Activated naive CD8-positive, alpha-beta T cell treated with anti-CD3 and anti-CD28 coated beads, Interleukin-2, amount 50 U/mL, for 16 hours (primary cell): ENCODE results near the gene MTMR10.

Experiments used
- DNase-seq: peaks from one replicate; pipeline ENCODE4 v3.0.0-alpha.2; 2020; ENCODE audit warnings: low read depth, low spot score

MTMR10 gene, protein sequence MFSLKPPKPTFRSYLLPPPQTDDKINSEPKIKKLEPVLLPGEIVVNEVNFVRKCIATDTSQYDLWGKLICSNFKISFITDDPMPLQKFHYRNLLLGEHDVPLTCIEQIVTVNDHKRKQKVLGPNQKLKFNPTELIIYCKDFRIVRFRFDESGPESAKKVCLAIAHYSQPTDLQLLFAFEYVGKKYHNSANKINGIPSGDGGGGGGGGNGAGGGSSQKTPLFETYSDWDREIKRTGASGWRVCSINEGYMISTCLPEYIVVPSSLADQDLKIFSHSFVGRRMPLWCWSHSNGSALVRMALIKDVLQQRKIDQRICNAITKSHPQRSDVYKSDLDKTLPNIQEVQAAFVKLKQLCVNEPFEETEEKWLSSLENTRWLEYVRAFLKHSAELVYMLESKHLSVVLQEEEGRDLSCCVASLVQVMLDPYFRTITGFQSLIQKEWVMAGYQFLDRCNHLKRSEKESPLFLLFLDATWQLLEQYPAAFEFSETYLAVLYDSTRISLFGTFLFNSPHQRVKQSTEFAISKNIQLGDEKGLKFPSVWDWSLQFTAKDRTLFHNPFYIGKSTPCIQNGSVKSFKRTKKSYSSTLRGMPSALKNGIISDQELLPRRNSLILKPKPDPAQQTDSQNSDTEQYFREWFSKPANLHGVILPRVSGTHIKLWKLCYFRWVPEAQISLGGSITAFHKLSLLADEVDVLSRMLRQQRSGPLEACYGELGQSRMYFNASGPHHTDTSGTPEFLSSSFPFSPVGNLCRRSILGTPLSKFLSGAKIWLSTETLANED

DNA sequence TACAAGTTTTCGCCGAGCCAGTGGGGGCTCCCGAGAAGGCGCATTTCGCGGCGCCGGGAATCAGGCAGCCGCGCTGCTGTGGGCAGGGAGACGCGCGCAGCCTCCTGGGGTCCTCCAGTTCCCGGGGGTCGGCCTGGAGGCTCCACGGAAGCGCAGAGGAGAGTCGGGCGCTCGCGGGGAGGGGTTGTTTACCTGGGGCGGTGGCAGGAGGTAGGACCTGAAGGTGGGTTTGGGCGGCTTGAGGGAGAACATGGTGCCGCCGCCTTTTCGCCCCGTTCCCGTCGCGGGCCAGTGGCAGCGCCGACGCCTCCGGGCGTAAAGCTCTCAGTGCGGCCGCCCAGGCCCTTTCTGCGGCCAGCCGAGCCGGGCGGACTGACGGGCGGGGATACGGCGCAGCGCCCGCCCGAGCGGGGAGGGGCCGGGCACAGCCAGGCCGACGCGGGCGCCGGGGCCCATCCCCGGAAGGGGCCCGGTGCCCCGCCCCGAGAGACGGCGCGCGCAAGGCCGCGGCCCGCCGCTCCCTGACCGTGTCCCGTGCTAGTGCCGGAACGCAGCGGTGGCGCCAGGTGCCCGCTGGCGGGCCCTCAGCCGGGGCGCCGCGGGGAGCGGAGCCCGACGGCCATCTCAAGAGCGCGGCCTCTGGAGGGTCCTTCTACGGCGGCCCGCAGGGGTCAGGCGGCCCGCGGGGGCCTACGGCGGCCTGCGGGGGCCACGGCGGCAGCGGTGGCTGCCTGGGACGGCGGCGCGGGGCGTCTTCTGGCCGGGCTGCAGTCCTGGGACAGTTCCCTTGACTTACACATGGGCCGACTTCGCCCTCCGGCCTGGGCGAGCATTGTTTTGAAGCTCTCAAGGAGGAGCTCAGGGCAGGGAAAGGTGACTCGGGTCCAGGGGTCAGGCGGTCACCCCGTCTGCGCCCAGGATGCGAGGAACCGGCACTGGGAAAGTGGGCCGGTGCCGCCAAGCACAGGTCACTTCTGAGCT, at the start of gene MTMR10:
Gene MTMR10 (minus strand): TSS at position 374 of the 981 bp plus-strand sequence. CDS start 122 bp downstream, at position 252.
- peak; percentile 27 for DNase-seq

DNA sequence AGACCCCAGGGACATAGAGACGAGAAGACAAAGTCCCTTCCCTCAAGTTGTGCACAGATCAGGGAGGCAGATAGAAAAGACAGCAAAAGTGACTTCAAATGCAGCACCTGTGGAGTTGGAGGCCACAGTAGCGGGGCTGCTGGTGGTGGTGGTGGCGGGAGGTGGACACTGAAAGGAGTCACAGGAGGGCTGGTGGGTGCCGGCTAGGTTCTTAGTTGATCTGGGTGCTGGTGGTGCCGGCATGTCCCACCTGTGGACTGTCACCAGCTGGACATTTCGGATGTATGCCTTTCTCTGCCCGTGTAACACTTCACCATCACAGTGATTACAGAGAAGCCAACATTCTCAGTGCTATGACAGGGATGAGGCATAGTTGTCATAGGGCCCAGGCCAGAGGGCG, 49.2 kb upstream of the MTMR10 start:
- no peak for DNase-seq

DNA sequence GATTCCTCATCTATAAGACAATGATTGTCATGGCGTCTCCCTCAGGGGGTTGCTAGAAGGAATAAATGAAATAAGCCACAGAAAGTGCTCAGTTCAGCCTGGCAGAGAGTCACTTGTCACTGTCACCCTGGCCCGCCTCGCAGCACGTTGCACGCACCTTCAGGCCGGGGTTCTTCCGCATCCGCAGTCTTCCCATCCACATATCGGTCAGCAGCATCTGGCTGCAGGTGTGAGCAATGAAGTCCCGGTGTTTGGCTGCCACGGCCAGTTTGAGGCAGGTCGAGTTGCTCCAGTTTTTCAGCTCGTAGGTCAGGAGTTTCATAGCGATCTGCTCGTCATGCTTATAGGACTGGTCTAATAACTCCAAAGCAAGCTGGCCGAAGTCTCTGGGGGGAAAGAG, 48.5 kb upstream of the MTMR10 start:
- DNase-seq, result no peak

DNA sequence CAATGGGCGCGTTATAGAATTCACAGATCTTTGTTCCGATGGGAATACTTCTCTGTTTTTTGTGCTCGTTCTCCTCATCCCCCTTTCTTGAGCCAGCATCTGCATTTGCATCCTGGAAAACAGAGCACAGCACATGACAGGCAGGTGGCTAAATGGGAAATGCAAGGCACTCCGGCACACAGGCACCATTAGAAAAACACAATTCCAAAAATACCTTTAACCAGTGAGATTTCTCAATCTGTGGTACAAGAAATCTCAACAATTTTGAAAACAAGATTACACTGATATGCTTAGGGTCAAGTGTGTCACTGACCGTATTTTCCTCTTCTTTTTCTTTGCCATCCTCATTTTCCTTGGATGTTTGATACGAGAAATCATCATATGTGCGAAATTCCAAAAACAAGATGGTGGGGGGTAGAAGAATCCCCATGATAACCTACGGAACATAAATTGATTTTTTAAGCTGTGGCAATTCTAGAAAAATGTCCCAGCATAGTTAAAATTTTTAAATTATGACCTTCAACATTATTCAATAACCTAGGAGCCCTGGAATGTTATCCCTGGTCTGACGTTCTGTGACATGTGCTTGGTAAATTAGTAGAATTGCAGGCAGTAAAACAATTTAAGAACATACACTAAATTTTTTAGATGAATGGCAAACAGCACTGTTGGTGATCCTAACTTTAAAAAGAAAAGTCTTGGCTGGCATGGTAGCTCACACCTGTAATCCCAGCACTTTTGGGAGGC, 46.5 kb upstream of the MTMR10 start:
- DNase-seq, result no peak

DNA sequence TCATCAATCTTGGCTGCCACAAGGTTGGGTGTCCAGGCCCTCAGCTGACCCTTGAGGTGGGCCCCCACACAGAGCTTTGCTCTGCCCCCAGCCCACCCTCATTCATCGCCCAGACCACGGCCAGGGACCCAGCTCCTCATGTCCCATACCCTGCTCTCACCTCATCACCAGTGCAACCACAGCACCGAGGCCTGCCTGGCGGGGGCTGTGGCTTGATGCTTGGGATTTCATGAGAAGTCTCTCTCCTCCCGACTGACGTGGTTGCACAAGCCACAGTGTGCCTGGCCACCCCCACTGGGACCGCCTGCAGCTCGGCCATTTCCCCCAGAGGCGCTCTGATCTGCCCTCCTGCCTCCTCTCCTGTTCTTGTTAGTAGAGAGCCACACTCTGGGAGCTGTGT, 45.4 kb upstream of the MTMR10 start:
- no peak for DNase-seq

DNA sequence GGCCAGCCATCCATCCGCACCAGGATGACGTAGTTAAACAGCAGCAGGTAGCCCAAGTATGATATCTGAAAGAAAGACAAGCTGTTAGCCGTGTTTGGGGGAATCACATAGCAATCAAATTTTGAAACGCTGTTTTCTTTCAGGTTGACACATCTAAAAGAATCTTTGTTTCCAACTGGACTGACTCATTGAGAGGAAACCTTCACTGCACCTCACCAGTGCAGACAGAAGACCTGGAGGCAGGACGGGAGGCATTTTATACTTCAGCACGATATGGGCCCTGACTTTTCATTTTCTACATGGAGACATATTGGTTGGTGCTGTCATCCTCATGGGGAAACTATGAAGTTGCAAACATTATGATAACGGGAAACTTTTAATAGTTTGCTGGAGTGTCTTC, 44.2 kb upstream of the MTMR10 start:
- DNase-seq, result no peak

DNA sequence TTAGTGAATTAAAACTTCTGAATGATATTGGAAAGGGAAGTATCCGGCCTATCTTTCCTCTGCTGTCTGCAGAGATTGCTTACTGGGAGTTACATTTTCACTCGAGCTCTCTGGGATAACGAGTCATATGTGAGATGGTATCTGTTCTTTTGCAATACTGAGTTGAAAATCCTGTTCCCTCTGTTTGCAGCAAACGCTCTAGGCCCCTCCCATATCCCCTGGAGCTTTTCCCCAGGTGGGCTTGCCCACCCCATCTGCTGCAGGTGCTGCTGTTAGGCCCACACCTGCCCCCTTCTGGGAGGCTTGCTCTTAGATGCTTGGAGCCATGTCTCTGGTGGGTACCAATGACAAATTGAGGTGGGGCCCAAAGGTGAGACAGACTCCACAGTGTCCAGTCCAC, 42.7 kb upstream of the MTMR10 start:
- DNase-seq, result no peak

DNA sequence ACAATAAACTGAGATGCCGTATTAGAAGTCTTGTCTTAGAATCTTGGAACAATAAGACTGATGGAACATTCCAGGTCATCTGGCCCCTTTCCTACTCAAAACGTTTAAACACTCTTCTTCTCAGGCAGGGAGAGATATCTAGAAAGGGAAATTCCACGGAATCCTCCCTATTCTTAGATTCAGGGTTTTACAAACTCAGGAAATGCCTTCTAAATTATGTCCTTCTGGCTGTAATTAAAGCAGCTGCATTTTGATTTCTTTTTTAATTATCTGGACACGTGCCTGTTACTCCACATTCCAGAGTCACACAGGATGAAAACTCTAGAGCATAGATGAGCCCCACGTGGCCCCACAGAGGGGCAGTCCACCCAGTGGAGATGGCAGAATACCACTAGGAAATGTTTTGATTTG, 41.5 kb upstream of the MTMR10 start:
- no peak for DNase-seq

DNA sequence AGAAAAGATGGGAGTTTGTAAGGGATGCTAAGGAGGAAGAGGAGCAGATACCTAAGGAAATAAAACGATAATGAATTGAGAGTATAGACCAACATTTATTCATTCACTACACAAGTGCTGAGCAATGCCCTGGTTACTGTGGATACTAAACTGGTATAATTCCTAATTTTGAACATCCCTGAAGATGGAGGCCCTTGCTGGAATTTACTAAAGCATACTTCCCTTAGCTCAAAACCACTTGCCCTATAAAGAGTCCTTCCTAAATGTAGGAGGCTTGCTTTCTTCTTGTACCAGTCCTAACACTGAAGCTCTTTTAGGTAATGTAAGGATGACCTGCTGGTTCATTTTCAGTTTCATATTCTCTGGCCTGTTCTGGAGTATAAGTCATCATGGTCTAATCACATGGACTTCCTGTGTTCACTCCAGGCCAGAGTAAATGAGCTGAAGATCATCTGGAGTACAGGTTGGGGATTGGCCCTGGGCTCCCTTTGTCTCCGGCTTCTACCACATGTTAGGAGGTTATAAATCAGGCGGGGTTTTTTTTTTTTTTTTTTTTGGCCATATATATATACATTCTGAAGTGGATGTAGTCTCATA, 40.1 kb upstream of the MTMR10 start:
- no peak for DNase-seq

DNA sequence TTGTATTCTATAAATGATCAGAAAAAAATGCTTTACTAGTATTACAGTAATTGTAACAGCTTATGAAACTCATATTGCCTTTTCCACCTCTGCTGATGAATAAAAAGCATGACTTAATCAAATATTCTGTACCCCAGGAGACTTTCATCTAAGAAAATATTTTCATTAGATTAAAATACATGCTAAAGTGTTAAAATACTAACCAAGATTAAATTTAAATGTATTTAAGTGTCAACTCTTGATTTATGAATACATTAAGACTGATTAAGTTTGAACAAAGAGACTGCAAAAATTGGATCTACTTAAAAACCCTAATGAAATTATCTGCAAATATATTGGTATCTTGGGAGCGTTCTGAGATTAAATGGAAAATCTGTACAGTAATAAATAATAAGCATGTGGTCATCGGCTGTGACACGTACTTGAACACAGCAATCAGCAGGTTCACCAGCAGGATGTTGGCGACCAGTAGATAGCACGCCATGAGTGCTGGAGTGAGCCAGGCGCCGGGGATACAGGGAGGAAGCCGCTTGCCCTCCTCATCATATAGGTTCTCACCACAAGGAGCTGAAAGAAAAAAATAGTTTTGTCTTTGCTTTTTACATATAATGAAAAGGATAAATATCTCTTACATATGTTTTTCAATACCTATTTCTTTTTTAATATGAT, 36.6 kb upstream of the MTMR10 start:
- DNase-seq, result no peak

DNA sequence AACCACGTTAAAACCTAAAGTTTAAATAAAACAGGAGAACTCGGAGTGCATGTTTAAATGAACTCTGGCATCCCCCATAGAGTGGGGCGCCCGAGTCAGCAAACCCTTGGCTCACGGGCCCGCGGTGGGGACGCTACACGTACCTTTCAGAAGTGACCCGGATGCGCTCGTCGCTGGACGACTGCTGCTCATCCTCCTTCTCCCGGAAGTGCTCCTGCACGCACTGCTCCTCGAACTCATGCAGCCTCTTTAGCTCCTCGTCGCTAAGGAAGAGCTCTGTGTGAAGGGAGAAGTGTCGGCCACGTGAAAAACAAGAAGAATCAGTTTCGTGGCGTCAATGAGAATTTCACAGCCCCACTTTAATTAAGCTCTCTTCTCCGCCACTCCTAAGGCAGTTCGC, 34.6 kb upstream of the MTMR10 start:
- no peak for DNase-seq

DNA sequence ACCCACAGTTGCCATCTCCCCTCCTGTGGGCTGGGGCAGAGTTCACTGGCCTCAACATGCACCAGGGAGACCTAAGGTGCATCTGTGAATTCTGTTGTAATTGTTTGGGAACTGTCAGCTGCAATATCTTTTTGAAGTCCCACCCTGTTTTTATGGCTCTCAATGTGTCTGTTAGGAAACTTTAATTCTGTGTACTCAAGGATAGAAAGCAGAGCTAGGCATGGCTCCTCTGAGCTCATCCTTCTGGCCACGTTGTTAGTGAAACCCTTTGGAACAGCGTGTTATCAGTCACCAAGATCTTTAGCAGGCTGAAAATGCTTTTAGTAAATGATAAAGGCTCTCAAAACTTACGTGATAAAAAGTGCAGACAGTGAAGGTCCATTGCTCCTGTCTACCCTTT, 33.6 kb upstream of the MTMR10 start:
- DNase-seq, result no peak

DNA sequence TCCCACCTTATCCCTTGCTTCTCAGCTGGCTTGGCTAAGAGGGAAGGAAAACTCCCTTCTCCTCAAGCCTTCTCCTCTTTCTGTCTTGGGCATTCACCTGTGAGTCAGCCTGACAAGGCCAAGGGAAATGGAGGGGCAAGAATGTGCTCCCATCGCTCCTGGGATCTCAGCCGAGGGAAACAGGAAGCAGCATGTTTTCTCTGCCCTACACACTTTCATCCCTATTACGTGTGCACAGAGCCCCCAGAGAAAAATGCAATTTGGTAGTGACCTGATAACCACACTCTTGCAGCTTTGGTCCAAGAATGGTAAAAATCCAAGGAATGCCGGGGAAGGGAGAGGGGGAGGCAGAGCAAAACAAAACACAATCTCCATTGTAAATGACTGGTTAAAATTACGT, 32.9 kb upstream of the MTMR10 start:
- DNase-seq, result no peak

DNA sequence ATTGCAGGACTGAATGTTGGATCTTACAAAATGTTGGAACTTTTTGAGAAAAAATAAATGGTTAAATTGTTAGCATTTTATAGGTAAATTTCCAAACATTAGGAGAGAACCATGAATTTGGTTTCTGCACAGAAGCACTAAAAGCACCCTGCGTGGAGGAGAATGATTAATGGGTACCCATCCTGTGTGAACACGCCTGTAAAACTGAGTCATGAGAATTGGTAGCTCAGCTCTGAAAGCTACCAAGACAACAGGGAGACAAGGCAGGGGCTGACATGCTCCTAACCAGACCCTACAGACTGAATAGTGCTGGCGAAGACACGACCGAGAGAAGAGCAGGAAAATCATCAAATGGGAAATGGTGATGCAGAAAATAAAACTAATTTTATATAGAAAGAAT, 32.4 kb upstream of the MTMR10 start:
- DNase-seq, result no peak

DNA sequence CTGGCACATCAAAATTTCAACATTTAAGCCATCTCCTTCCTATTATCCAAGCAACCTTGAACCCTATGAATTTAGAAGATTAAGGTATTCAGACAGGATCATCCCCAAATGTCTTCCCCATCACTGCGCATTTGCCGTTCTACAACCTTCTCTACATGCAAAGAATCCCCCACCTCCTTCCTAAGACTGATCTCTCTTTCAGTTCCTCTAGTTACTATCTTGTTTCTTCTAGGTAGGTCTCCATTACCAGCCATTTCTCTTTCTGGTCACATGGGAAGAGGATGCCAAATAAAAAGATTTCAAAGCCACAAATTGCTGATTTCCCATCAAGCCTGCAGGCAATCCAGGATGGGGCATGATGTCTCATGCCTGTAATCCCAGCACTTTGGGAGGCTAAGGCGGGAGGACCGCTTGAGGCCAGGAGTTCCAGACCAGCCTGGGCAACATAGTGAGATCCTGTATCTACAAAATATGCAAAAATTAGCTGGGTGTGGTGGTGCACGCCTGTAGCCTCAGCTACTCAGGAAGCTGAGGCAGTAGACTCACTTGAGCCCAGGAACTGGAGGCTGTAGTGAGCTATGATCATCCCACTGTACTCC, 29.7 kb upstream of the MTMR10 start:
- no peak for DNase-seq

DNA sequence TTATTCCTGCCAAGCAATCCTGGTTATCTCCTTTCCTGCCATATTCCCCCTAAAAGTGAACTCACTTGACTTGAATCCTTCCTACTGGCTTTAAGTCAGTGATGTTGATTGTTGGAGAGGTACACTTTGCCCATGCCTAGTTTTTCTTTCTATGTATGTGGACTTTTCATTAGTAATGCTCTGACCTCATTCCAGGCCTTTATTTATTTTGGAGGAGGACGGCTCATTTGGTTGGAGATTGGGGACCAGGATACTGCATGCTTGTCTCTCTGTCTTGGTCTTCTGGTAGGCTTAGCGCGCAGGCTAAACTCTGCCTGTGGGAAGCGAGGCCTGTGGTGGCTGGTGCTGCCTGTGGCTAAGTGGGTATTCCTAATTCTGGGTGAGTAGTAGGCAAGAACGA, 29.1 kb upstream of the MTMR10 start:
- no peak for DNase-seq

DNA sequence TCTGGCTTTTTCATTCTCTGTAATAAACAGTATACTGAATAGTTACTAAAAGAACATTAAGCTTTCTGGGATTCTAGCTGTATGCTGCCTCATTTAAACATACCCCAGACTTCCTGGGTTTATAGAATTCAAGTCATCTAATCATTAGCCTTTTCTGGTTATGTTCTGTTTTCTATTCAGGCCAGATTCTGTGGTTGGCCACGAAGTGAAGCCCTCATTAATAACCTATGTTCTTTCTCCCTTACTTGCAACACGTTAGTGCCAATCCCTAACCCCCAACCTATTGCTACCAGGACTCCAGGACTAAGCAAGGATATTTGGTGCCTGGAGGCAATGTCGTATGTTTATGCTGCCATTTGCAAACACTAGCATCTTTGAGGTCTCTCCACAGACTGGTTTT, 28.6 kb upstream of the MTMR10 start:
- no peak for DNase-seq

DNA sequence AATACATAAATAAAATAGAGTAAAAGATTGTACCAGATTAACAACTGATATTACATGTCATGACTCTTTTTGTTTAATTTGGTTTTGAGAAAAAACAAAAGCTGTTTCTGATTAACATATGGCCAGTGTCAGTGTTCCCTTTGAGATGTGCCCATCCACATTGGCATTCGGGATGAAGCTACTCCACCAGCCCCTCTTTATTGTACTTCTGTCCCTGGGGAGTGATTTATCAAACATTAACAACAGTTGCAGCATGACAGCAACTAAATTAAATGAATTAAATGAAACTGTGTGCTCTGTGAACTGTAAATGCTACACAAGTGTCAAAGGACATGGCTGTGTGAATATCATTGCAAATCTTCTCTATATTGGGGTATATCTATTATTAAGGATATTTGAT, 25.9 kb upstream of the MTMR10 start:
- DNase-seq, result no peak

DNA sequence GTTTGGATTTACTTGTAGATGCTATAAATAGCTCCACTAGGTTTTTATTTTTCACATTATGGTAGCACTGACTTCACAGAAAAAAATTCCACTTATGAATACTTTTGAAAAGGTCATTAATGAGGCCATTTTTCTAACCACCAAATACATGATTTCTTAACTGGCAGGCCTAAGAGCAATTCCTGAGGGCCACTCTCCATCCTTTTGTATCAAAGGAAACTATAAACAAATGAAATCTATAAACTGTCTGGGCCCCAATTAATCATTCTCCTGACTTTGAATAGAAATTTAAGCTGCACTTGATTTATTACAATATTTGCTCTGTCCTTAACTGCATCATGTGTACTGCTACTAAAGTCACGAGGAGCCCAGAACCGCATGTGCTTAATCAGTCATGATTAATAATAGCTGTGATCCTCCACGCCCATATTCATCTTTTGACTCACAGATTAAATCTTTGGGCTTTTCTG, 25.1 kb upstream of the MTMR10 start:
- no peak for DNase-seq

DNA sequence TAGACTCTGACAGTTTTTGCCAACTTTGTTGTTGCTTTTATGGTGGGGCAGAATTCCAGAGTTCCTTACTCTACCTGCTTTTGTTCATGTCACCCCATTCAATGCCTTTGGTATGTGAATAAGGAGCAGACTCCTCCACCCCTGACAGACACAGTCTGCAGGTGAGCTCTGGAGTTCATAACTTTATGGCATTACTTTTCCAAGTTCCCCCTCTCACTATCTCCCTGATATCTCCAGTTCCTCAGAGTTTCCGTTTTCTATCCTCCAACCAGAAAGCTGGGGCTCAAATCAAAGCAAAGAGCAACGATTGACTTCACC, 23.1 kb upstream of the MTMR10 start:
- no peak for DNase-seq
